IMR-90 (cell line): Measurements from ENCODE around the gene ZBTB4. TPM values are rescaled to one million over a fixed set of nuclear protein-coding genes. Genes with fewer than 3 reads are reported as not detected.

Source experiments
- ATAC-seq: fragments of 200-7000 bp; cut with Tn5 transposase; 2 replicates; pipeline ENCODE4 v1.9.1; 2020; ENCODE audit warnings: low read depth, mild to moderate bottlenecking, moderate library complexity
- BruUV-seq: library from RNA; stranded (reverse); fragments of 400-500 nt; replicated peaks from 2 replicates; lab custom pipeline; 2021; lab: Mats Ljungman, UMichigan
- CTCF ChIA-PET: fragments of 300-600 bp; formaldehyde crosslinking; extraction: SDS; loops from one replicate; lab custom pipeline; 2021; ENCODE audit warnings: antibody characterized with exemption; lab: Yijun Ruan, JAX
- POLR2A ChIA-PET: fragments of 300-600 bp; sonication (Branson Sonifier 250); formaldehyde crosslinking; loops from one replicate; lab custom pipeline; 2022; ENCODE audit warnings: antibody characterized with exemption; ENCODE audit not compliant: unreplicated experiment; lab: Charles Lee
- DNase-seq: peaks from one replicate; pipeline ENCODE4 v3.0.0; 2013
- H2AFZ ChIP-seq: replicated peaks from 2 replicates; pipeline ENCODE3; 2013; ENCODE audit warnings: low read length, mild to moderate bottlenecking; ENCODE audit not compliant: poor library complexity
- H2AK5ac ChIP-seq: 2 replicates; pipeline ENCODE4 v1.6.1; 2013; ENCODE audit warnings: low read depth, low read length, inconsistent platforms
- H2AK9ac ChIP-seq: replicated peaks from 2 replicates; pipeline ENCODE3; 2013; ENCODE audit warnings: mild to moderate bottlenecking, low read depth, low read length, moderate library complexity; ENCODE audit not compliant: poor library complexity
- H2BK120ac ChIP-seq: 2 replicates; pipeline ENCODE4 v1.6.1; 2013; ENCODE audit warnings: low read depth, low read length, inconsistent platforms
- H2BK15ac ChIP-seq: 3 replicates; pipeline ENCODE4 v1.6.1; 2013; ENCODE audit warnings: low read depth, low read length, inconsistent platforms
- H2BK20ac ChIP-seq: 2 replicates; pipeline ENCODE4 v1.6.1; 2013; ENCODE audit warnings: low read depth, mild to moderate bottlenecking, inconsistent platforms, low read length, moderate library complexity
- H2BK5ac ChIP-seq: 2 replicates; pipeline ENCODE4 v1.6.1; 2013; ENCODE audit warnings: mild to moderate bottlenecking, low read depth, low read length, inconsistent platforms; ENCODE audit not compliant: poor library complexity, severe bottlenecking
- H3K14ac ChIP-seq: replicated peaks from 2 replicates; pipeline ENCODE4 v1.6.1; 2013; ENCODE audit warnings: low read depth, low read length, inconsistent platforms
- H3K18ac ChIP-seq: 2 replicates; pipeline ENCODE4 v1.6.1; 2013; ENCODE audit warnings: low read depth, low read length, control low read depth
- H3K23ac ChIP-seq: 2 replicates; pipeline ENCODE4 v1.6.1; 2013; ENCODE audit warnings: low read depth, low read length, inconsistent platforms
- H3K27ac ChIP-seq: 2 replicates; pipeline ENCODE4 v1.5.1; 2013; ENCODE audit warnings: mild to moderate bottlenecking, control low read depth, low read length; ENCODE audit not compliant: insufficient read depth
- H3K27me3 ChIP-seq: 2 replicates; pipeline ENCODE4 v1.6.1; 2013; ENCODE audit warnings: low read length; ENCODE audit not compliant: control insufficient read depth, insufficient read depth
- H3K36me3 ChIP-seq: 2 replicates; pipeline ENCODE4 v1.6.1; 2013; ENCODE audit warnings: low read length, mixed read lengths; ENCODE audit not compliant: control insufficient read depth, insufficient read depth
- H3K4ac ChIP-seq: 2 replicates; pipeline ENCODE4 v1.6.1; 2013; ENCODE audit warnings: low read depth, low read length, inconsistent platforms
- H3K4me1 ChIP-seq: 2 replicates; pipeline ENCODE4 v1.6.1; 2013; ENCODE audit warnings: low read length, mixed read lengths; ENCODE audit not compliant: control insufficient read depth, insufficient read depth
- H3K4me2 ChIP-seq: 2 replicates; pipeline ENCODE4 v1.6.1; 2013; ENCODE audit warnings: low read depth, mild to moderate bottlenecking, control low read depth, low read length, moderate library complexity
- H3K4me3 ChIP-seq: 2 replicates; pipeline ENCODE4 v1.5.1; 2013; ENCODE audit warnings: low read depth, mild to moderate bottlenecking, control low read depth, low read length, moderate library complexity; ENCODE audit not compliant: insufficient read depth
- H3K56ac ChIP-seq: 2 replicates; pipeline ENCODE4 v1.6.1; 2013; ENCODE audit warnings: low read length, inconsistent platforms; ENCODE audit not compliant: insufficient read depth; ENCODE audit errors: extremely low read depth
- H3K79me1 ChIP-seq, 2 experiments: 2 replicates each; pipeline ENCODE4 v1.6.1; 2013; ENCODE audit warnings: low read length in 2 of 2, inconsistent platforms in 1 of 2, low read depth in 1 of 2
- H3K9ac ChIP-seq: 2 replicates; pipeline ENCODE4 v1.6.1; 2013; ENCODE audit warnings: low read depth, low read length, control low read depth
- H3K9me1 ChIP-seq: 2 replicates; pipeline ENCODE4 v1.6.1; 2013; ENCODE audit warnings: low read length, inconsistent platforms; ENCODE audit not compliant: insufficient read depth
- H3K9me3 ChIP-seq: 2 replicates; pipeline ENCODE4 v1.6.1; 2013; ENCODE audit warnings: low read length; ENCODE audit not compliant: control insufficient read depth, insufficient read depth
- H4K20me1 ChIP-seq: 2 replicates; pipeline ENCODE4 v1.6.1; 2013; ENCODE audit warnings: low read length, inconsistent platforms; ENCODE audit not compliant: insufficient read depth
- H4K5ac ChIP-seq: 2 replicates; pipeline ENCODE4 v1.6.1; 2013; ENCODE audit warnings: mild to moderate bottlenecking, low read depth, low read length, control low read depth
- H4K8ac ChIP-seq, 2 experiments: 2 replicates each; pipeline ENCODE4 v1.6.1; 2013; ENCODE audit warnings: low read depth in 2 of 2, low read length in 2 of 2, control low read depth in 1 of 2, inconsistent platforms in 1 of 2
- H4K91ac ChIP-seq: 2 replicates; pipeline ENCODE4 v1.6.1; 2013; ENCODE audit warnings: low read depth, low read length, inconsistent platforms; ENCODE audit not compliant: insufficient read depth
- BHLHE40 ChIP-seq: fragments of 150-350 bp; IDR thresholded peaks from 2 replicates; pipeline ENCODE4 v1.6.1; 2016; ENCODE audit warnings: mild to moderate bottlenecking, low read depth, low read length
- CEBPB ChIP-seq: IDR thresholded peaks from 2 replicates; pipeline ENCODE4 v1.6.1; 2012; ENCODE audit warnings: low read depth, low read length, improper control_type of control experiment
- CHD1 ChIP-seq: IDR thresholded peaks from 2 replicates; pipeline ENCODE4 v1.6.1; 2012; ENCODE audit warnings: low read depth, low read length, improper control_type of control experiment
- ELK1 ChIP-seq: fragments of 150-350 bp; IDR thresholded peaks from 2 replicates; pipeline ENCODE4 v1.6.1; 2016; ENCODE audit warnings: low read depth, mild to moderate bottlenecking, low read length, moderate library complexity, borderline replicate concordance
- FOS ChIP-seq: fragments of 150-350 bp; IDR thresholded peaks from 2 replicates; pipeline ENCODE4 v1.6.1; 2016; ENCODE audit warnings: low read depth, low read length
- MAFK ChIP-seq: IDR thresholded peaks from 2 replicates; pipeline ENCODE4 v1.6.1; 2012; ENCODE audit warnings: low read depth, low read length, improper control_type of control experiment
- MAZ ChIP-seq: IDR thresholded peaks from 2 replicates; pipeline ENCODE4 v1.6.1; 2012; ENCODE audit warnings: low read depth, mild to moderate bottlenecking, low read length, improper control_type of control experiment, moderate library complexity, borderline replicate concordance
- MXI1 ChIP-seq: IDR thresholded peaks from 2 replicates; pipeline ENCODE4 v1.6.1; 2012; ENCODE audit warnings: low read depth, mild to moderate bottlenecking, low read length, moderate library complexity, borderline replicate concordance
- NFE2L2 ChIP-seq: fragments of 150-350 bp; IDR thresholded peaks from 2 replicates; pipeline ENCODE4 v1.6.1; 2016; ENCODE audit warnings: low read depth, mild to moderate bottlenecking, low read length
- POLR2A ChIP-seq: IDR thresholded peaks from 2 replicates; pipeline ENCODE4 v1.6.1; 2012; ENCODE audit warnings: mild to moderate bottlenecking, low read depth, low read length
- RAD21 ChIP-seq: IDR thresholded peaks from 2 replicates; pipeline ENCODE4 v1.6.1; 2012; ENCODE audit warnings: low read length, improper control_type of control experiment
- RCOR1 ChIP-seq: IDR thresholded peaks from 2 replicates; pipeline ENCODE4 v1.6.1; 2012; ENCODE audit warnings: mild to moderate bottlenecking, low read length, improper control_type of control experiment; ENCODE audit not compliant: insufficient replicate concordance
- RFX5 ChIP-seq: IDR thresholded peaks from 2 replicates; pipeline ENCODE4 v1.8.0; 2012; ENCODE audit warnings: low read depth, mild to moderate bottlenecking, low read length, moderate library complexity
- SMC3 ChIP-seq: fragments of 150-350 bp; IDR thresholded peaks from 2 replicates; pipeline ENCODE4 v1.6.1; 2016; ENCODE audit warnings: low read depth, mild to moderate bottlenecking, antibody characterized with exemption, low read length, moderate library complexity
- WGBS, 2 experiments: methylation state at CpG; one replicate each; pipeline versions ENCODE4 v1.1.5 to v1.1.7; 2013; ENCODE audit warnings: missing lambda C conversion rate in 2 of 2; ENCODE audit not compliant: insufficient read length in 1 of 2; ENCODE audit errors: extremely low coverage in 2 of 2; 5-methylcytosine and 5-hydroxymethylcytosine counted together
- dilution Hi-C: fragments of 300-500 bp; cut with HindIII; formaldehyde crosslinking; loops from one replicate; pipeline ENCODE4 v1.14.3; 2018; ENCODE audit warnings: low sequenced_read_pairs; ENCODE audit not compliant: unreplicated experiment
- in situ Hi-C: fragments of 300-500 bp; cut with MboI; formaldehyde crosslinking; loops from 3 replicates; pipeline ENCODE4 v1.14.3; 2019; ENCODE audit warnings: low sequenced_read_pairs, inconsistent platforms, mixed read lengths
- intact Hi-C: fragments of 100-400 bp; cut with micrococcal nuclease; formaldehyde crosslinking; loops from 2 replicates; pipeline ENCODE4 v1.10.0; 2022
- polyA plus RNA-seq, 3 experiments: library from polyadenylated mRNA; depleted of rRNA; stranded (reverse); fragments of >200 nt; gene quantifications; 2 replicates each; pipeline ENCODE4 v1.2.3, GENCODE V29; 2012; ENCODE audit warnings: low replicate concordance in 1 of 3
- total RNA-seq: library from RNA; depleted of rRNA; stranded (reverse); fragments of >200 nt; gene quantifications from 2 replicates; pipeline ENCODE4 v1.2.3, GENCODE V29; 2012
- TF ChIP-seq, protein P1 (sequence below): fragments of 150-350 bp; IDR thresholded peaks from 2 replicates; pipeline ENCODE4 v1.6.1; 2017; ENCODE audit warnings: mild to moderate bottlenecking, antibody characterized with exemption, low read length, low read depth
- TF ChIP-seq, protein P2 (sequence below): conservative IDR thresholded peaks from 2 replicates; pipeline ENCODE4 v1.5.1; 2012; ENCODE audit warnings: mild to moderate bottlenecking, low read depth, low read length, improper control_type of control experiment

Gene ZBTB4
- total and polyA plus RNA-seq, 2 of the 4 experiments (the other 2 are of a cell fraction): 6.3 to 20.3 TPM

GRCh38 chr17:7426896-7427489, 52.4 kb downstream of the ZBTB4 start:
- Histone ChIP-seq H3K9ac (no peak overlapping the region), H3K4me3 (no peak overlapping the region), H3K27ac (no peak overlapping the region), H2AFZ (no peak overlapping the region), H2BK120ac (no peak overlapping the region), H3K18ac (no peak overlapping the region), H3K4ac (no peak overlapping the region), H3K27me3 (peaks cover 2% of the 10 kb centered on the region; the same call in 1 of the 2 replicates), H4K20me1 (no peaks in the 10 kb centered on the region), H4K5ac (no peak overlapping the region), H2BK15ac (no peak overlapping the region), H4K91ac (no peak overlapping the region), H2BK5ac (no peak overlapping the region), H3K23ac (no peak overlapping the region), H2AK5ac (no peak overlapping the region), H3K4me1 (no peaks in the 10 kb centered on the region), H3K56ac (no peak overlapping the region), H3K36me3 (no peaks in the 10 kb centered on the region), H2AK9ac (peak overlapping the region; percentile 72), H4K8ac (no peak overlapping the region), H3K4me2 (no peak overlapping the region), H3K9me1 (0 out of 2 replicates have a peak, but pooled peaks cover 3% of the 10 kb centered on the region), H3K9me3 (no peaks in the 10 kb centered on the region), H2BK20ac (no peak overlapping the region), H3K79me1 (no peaks in the 10 kb centered on the region), H3K14ac (no peak overlapping the region)
- intact Hi-C loops: no loop called here
- ATAC-seq (no peak), DNase-seq (no peak)
- TF ChIP-seq NFE2L2 (no peak), MAZ (no peak), MXI1 (no peak), BHLHE40 (no peak), MAFK (no peak), RCOR1 (no peak), RFX5 (no peak), SMC3 (no peak), CEBPB (no peak), POLR2A (no peak), RAD21 (no peak), FOS (no peak), CHD1 (no peak), ELK1 (no peak)
- TF ChIP-seq, protein P1, sequence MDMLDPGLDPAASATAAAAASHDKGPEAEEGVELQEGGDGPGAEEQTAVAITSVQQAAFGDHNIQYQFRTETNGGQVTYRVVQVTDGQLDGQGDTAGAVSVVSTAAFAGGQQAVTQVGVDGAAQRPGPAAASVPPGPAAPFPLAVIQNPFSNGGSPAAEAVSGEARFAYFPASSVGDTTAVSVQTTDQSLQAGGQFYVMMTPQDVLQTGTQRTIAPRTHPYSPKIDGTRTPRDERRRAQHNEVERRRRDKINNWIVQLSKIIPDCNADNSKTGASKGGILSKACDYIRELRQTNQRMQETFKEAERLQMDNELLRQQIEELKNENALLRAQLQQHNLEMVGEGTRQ: no peak
- TF ChIP-seq, protein P2, sequence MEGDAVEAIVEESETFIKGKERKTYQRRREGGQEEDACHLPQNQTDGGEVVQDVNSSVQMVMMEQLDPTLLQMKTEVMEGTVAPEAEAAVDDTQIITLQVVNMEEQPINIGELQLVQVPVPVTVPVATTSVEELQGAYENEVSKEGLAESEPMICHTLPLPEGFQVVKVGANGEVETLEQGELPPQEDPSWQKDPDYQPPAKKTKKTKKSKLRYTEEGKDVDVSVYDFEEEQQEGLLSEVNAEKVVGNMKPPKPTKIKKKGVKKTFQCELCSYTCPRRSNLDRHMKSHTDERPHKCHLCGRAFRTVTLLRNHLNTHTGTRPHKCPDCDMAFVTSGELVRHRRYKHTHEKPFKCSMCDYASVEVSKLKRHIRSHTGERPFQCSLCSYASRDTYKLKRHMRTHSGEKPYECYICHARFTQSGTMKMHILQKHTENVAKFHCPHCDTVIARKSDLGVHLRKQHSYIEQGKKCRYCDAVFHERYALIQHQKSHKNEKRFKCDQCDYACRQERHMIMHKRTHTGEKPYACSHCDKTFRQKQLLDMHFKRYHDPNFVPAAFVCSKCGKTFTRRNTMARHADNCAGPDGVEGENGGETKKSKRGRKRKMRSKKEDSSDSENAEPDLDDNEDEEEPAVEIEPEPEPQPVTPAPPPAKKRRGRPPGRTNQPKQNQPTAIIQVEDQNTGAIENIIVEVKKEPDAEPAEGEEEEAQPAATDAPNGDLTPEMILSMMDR: no peak
- dilution Hi-C loops: no loop called here
- POLR2A ChIA-PET: no interaction called here
- no TSS peak for BruUV-seq
- in situ Hi-C loops: no loop called here
- WGBS, 2 experiments: 93% methylated on average over 17 of the region's 29 CpGs; no CpG with 5 or more reads in 1 of the 2 experiments
- CTCF ChIA-PET: interaction anchor here (1.1 kb wide), 1 partner anchor 9 kb away, joined by 3 read pairs; no protein-coding TSS in a partner anchor
